Thyroid gland (tissue), 4 donors: ENCODE results near the gene GRAMD4.

ENCODE experiments used
- CTCF ChIP-seq, 6 experiments: fragments of 200-600 bp in 3 of 6; fragments of 450-650 bp in 3 of 6; sonication (generic) in 3 of 6; IDR thresholded peaks; one replicate each; pipeline ENCODE4 v1.5.1; 2016 to 2019; ENCODE audit warnings: antibody characterized with exemption in 6 of 6, mild to moderate bottlenecking in 2 of 6, inconsistent platforms in 1 of 6, moderate library complexity in 1 of 6
- POLR2A ChIP-seq, 2 donors: fragments of 450-650 bp; IDR thresholded peaks; one replicate each; pipeline ENCODE4 v1.6.1; 2017; ENCODE audit warnings: antibody characterized with exemption in 2 of 2, mild to moderate bottlenecking in 2 of 2, moderate library complexity in 1 of 2

- TF ChIP-seq CTCF (IDR thresholded peaks at IDR 0.05) (no peak), POLR2A (IDR thresholded peaks at IDR 0.05) (peak in 1 of 2 donors; percentile 55)
Measured at GRCh38 chr22:46588279-46589140, 31.7 kb upstream of the GRAMD4 start.
